Bladder microvascular endothelial cell (primary cell): Measurements from ENCODE around the gene TMEM123. TPM values are rescaled to one million over a fixed set of nuclear protein-coding genes. Genes with fewer than 3 reads are reported as not detected.

Experiments used
- total RNA-seq: library from RNA; depleted of rRNA; stranded (reverse); fragments of >200 nt; gene quantifications from 2 replicates; pipeline ENCODE4 v1.2.3, GENCODE V29; 2014

Gene TMEM123
- 92.9 and 265 TPM in 2 replicates for total RNA-seq

GRCh38 chr11:102452461-102453301, at the start of gene TMEM123:
Gene TMEM123, minus strand, starts transcription at chr11:102452765. Its CDS starts 142 bp downstream, at chr11:102452623.

GRCh38 chr11:102346748-102347461, 105.7 kb downstream of the TMEM123 start, which contains the start of gene BIRC2:
Gene BIRC2, plus strand, starts transcription at chr11:102347214. Its CDS starts 2,641 bp downstream, at chr11:102349855.

Other genes with a start within 250 kb of the TMEM123 start
- gene BIRC3, start 135.3 kb downstream of the TMEM123 start, total RNA-seq: 2.6 and 17.7 TPM in 2 replicates
- gene BIRC2, start 105.6 kb downstream of the TMEM123 start, total RNA-seq: 30.3 and 55.6 TPM in 2 replicates
- 0.44 TPM in 1 of 2 replicates, not detected in the other for gene MMP7, start 78.0 kb upstream of the TMEM123 start, total RNA-seq
- gene MMP20, start 172.6 kb upstream of the TMEM123 start, total RNA-seq: not detected in 2 replicates